DOHH2 (cell line): ENCODE measurements around the gene SOX8.

Experiments used
- CTCF ChIP-seq: fragments of 200-600 bp; sonication (generic); IDR thresholded peaks from one replicate; pipeline ENCODE4 v1.5.1; 2014; ENCODE audit warnings: antibody characterized with exemption, mild to moderate bottlenecking, low read depth, low read length; ENCODE audit not compliant: poor library complexity, severe bottlenecking
- EZH2phosphoT487 ChIP-seq: fragments of 200-600 bp; sonication (generic); IDR thresholded peaks from 2 replicates; pipeline ENCODE4 v1.6.1; 2017; ENCODE audit warnings: borderline replicate concordance, mild to moderate bottlenecking, antibody characterized with exemption, low read length, moderate library complexity, mixed read lengths

- TF ChIP-seq CTCF (no peak), EZH2phosphoT487 (no peak)
Measured at GRCh38 chr16:933581-933980, 48.0 kb upstream of the SOX8 start.
